Fibroblast of lung (primary cell): ENCODE data around the gene VPS26C. TPM values are rescaled to one million over a fixed set of nuclear protein-coding genes. Genes with fewer than 3 reads are reported as not detected.
A peak's percentile ranks its signal among the peaks of the same experiment; 100 is the strongest.

Experiments used
- DNase-seq, 2 donors: peaks; one replicate each; pipeline versions ENCODE4 v3.0.0 to v3.0.0-alpha.2; 2010; ENCODE audit warnings: low read depth in 2 of 2
- H2AFZ ChIP-seq: 2 replicates; pipeline ENCODE4 v1.5.1; 2012; ENCODE audit warnings: low read length, control low read depth, inconsistent platforms
- H3K27ac ChIP-seq: 2 replicates; pipeline ENCODE4 v1.5.1; 2011; ENCODE audit warnings: low read length, control low read depth; ENCODE audit not compliant: insufficient read depth
- H3K27me3 ChIP-seq: 2 replicates; pipeline ENCODE4 v1.5.1; 2011; ENCODE audit warnings: mild to moderate bottlenecking, low read length; ENCODE audit not compliant: control insufficient read depth, insufficient read depth
- H3K36me3 ChIP-seq: 2 replicates; pipeline ENCODE4 v1.5.1; 2011; ENCODE audit warnings: low read length; ENCODE audit not compliant: control insufficient read depth, insufficient read depth
- H3K4me1 ChIP-seq: 2 replicates; pipeline ENCODE4 v1.5.1; 2011; ENCODE audit warnings: low read length; ENCODE audit not compliant: control insufficient read depth, insufficient read depth; ENCODE audit errors: extremely low read depth
- H3K4me2 ChIP-seq: 2 replicates; pipeline ENCODE4 v1.5.1; 2011; ENCODE audit warnings: low read length, control low read depth; ENCODE audit not compliant: insufficient read depth; ENCODE audit errors: extremely low read depth
- H3K4me3 ChIP-seq, 4 experiments: fragments of 200-600 bp in 1 of 4; sonication (generic) in 1 of 4; replicated peaks in 1 of 4; 2 replicates each; pipeline ENCODE4 v1.5.1; 2011 to 2016; ENCODE audit warnings: low read length in 4 of 4, low read depth in 3 of 4, mild to moderate bottlenecking in 3 of 4, control low read depth in 2 of 4, inconsistent platforms in 1 of 4, mixed read lengths in 1 of 4; ENCODE audit not compliant: insufficient read depth in 1 of 4; ENCODE audit errors: control extremely low read depth in 1 of 4
- H3K79me2 ChIP-seq: 2 replicates; pipeline ENCODE4 v1.5.1; 2012; ENCODE audit warnings: mild to moderate bottlenecking, low read length, inconsistent platforms; ENCODE audit not compliant: control insufficient read depth, insufficient read depth
- H3K9ac ChIP-seq: 2 replicates; pipeline ENCODE4 v1.5.1; 2011; ENCODE audit warnings: mild to moderate bottlenecking, low read length, control low read depth; ENCODE audit not compliant: insufficient read depth
- H3K9me3 ChIP-seq: 2 replicates; pipeline ENCODE4 v1.5.1; 2012; ENCODE audit warnings: low read depth, low read length; ENCODE audit not compliant: control insufficient read depth, insufficient read depth
- H4K20me1 ChIP-seq: 2 replicates; pipeline ENCODE4 v1.5.1; 2011; ENCODE audit warnings: low read length; ENCODE audit not compliant: control insufficient read depth, insufficient read depth; ENCODE audit errors: extremely low read depth
- CTCF ChIP-seq, 2 donors: IDR thresholded peaks in 1 of 2; conservative IDR thresholded peaks in 1 of 2; 1 replicate in 1 of 2; 2 replicates in 1 of 2; pipeline ENCODE4 v1.5.1; 2011 to 2012; ENCODE audit warnings: low read length in 2 of 2, control low read depth in 1 of 2, inconsistent platforms in 1 of 2, low read depth in 1 of 2, mild to moderate bottlenecking in 1 of 2
- EZH2 ChIP-seq: IDR thresholded peaks from 2 replicates; pipeline ENCODE4 v1.5.1; 2012; ENCODE audit warnings: low read length, control low read depth, mild to moderate bottlenecking; ENCODE audit errors: missing control alignments
- polyA plus RNA-seq, 2 donors: library from polyadenylated mRNA; depleted of rRNA in 1 of 2; stranded (reverse) in 1 of 2; unstranded in 1 of 2; fragments of >200 nt; gene quantifications; 2 replicates each; pipeline ENCODE4 v1.2.1, GENCODE V29; 2011 to 2012; ENCODE audit warnings: missing spikeins in 1 of 2
- total RNA-seq: library from RNA; depleted of rRNA; stranded (reverse); fragments of >200 nt; gene quantifications from 2 replicates; pipeline ENCODE4 v1.2.1, GENCODE V29; 2014

The VPS26C gene
- total and polyA plus RNA-seq, 2 donors (not counting 1 experiment from before 2014, with no cell fraction given): 61.4 to 84.4 TPM

GRCh38 chr21:37206496-37206895 lies 60.6 kb downstream of the VPS26C start:
- H3K36me3 ChIP-seq: peaks cover 5% of the 10 kb centered on the region
- H3K27ac ChIP-seq: no peak overlapping the region
- H3K9me3 ChIP-seq: no peaks in the 10 kb centered on the region
- H3K79me2 ChIP-seq: no peaks in the 10 kb centered on the region
- no peak overlapping the region for H3K4me2 ChIP-seq
- no peaks in the 10 kb centered on the region for H3K27me3 ChIP-seq
- no peak overlapping the region for H3K9ac ChIP-seq
- peaks cover 2% of the 10 kb centered on the region for H3K4me1 ChIP-seq
- no peak overlapping the region for H3K4me3 ChIP-seq
- no peak for DNase-seq
- TF ChIP-seq EZH2 (no peak), CTCF (conservative IDR thresholded peaks at IDR 0.05 in 1 of 2, IDR thresholded peaks at IDR 0.05 in 1 of 2; ENCODE audit: low read depth in 1 of 2, low read length in 2 of 2) (no peak)
- H4K20me1 ChIP-seq: no peaks in the 10 kb centered on the region
- no peak overlapping the region for H2AFZ ChIP-seq

- DNase-seq: peak in 1 of 2 donors; percentile 65
- H3K4me3 ChIP-seq: no peak overlapping the region
- H3K79me2 ChIP-seq: no peaks in the 10 kb centered on the region
- TF ChIP-seq CTCF (conservative IDR thresholded peaks at IDR 0.05 in 1 of 2, IDR thresholded peaks at IDR 0.05 in 1 of 2; ENCODE audit: low read depth in 1 of 2, low read length in 2 of 2) (no peak), EZH2 (no peak)
- no peak overlapping the region for H2AFZ ChIP-seq
- no peak overlapping the region for H3K4me2 ChIP-seq
- no peaks in the 10 kb centered on the region for H3K27me3 ChIP-seq
- no peaks in the 10 kb centered on the region for H4K20me1 ChIP-seq
- H3K36me3 ChIP-seq: peaks cover 5% of the 10 kb centered on the region
- no peak overlapping the region for H3K27ac ChIP-seq
- peaks cover 2% of the 10 kb centered on the region for H3K4me1 ChIP-seq
- H3K9me3 ChIP-seq: no peaks in the 10 kb centered on the region
- H3K9ac ChIP-seq: no peak overlapping the region
These were observed 62.6 kb downstream of the VPS26C start for GRCh38 chr21:37204580-37204979.

- H3K36me3 ChIP-seq: peaks cover 5% of the 10 kb centered on the region
- H3K4me3 ChIP-seq: no peak overlapping the region
These were observed 64.7 kb downstream of the VPS26C start for GRCh38 chr21:37202221-37203110.

More at GRCh38 chr21:37202221-37203110, 64.7 kb downstream of the VPS26C start:
- H3K79me2 ChIP-seq: no peaks in the 10 kb centered on the region
- H3K4me1 ChIP-seq: no peaks in the 10 kb centered on the region
- no peak overlapping the region for H2AFZ ChIP-seq
- no peak for DNase-seq
- H3K9me3 ChIP-seq: no peaks in the 10 kb centered on the region
- H4K20me1 ChIP-seq: no peaks in the 10 kb centered on the region
- H3K27me3 ChIP-seq: no peaks in the 10 kb centered on the region
- H3K27ac ChIP-seq: no peak overlapping the region
- H3K9ac ChIP-seq: no peak overlapping the region
- TF ChIP-seq EZH2 (no peak), CTCF (conservative IDR thresholded peaks at IDR 0.05 in 1 of 2, IDR thresholded peaks at IDR 0.05 in 1 of 2; ENCODE audit: low read depth in 1 of 2, low read length in 2 of 2) (no peak)
- no peak overlapping the region for H3K4me2 ChIP-seq
